ENCODE data around the gene KIFC3.
"Not testable (repeated sequence)": the region's sequence is repeated elsewhere in the genome, so short reads cannot be mapped to it uniquely, and the experiment has no call there.

The KIFC3 gene

DNA sequence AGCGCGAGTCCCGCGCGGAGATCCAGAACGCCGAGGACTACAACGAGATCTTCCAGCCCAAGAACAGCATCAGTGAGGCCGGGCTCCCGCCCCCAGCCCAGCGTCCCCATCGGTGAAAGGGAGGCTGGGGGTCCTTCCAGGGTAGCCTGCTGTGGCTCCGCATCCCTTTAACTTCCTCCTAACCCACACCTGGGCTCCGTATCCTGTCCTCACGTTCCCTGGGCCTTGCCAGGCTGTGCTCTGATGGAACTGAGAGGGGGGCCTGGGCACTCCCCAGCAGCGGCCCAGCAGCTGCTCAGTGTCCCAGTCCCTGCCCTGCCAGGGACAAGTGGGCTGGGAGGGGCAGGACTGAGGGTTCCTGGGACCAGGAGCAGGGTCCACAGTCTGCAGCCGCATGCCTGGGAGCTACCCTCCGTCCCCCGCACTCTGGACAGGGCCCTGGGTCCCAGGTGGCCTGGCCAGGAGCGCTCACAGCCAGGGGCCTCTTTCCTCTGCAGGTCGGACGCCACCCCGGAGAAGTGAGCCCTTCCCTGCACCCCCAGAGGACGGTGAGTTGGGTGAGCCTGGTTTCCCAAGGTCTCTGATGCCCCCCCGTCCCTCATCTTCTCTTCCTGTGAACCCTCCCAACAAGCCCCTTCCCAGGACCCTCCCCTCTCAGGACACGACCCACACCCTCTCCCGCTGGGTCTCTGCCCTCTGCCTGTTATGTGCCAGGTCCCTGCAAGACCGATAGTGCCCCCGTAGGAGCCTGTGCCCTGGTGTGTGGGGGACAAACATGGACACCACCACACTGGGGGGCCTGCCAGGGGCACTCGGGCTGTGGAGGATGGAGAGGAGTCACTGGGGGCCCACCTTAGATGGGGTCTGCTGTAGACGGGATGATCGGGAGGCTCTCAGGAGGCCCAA is 48.6 kb downstream of the KIFC3 start:
- DNase-seq (ENCODE audit: low read depth in 2 of 2), result no peak

GRCh38 chr16:57752581-57753447 is 49.5 kb downstream of the KIFC3 start:
- no peak for DNase-seq (ENCODE audit: low read depth in 2 of 2)

DNA sequence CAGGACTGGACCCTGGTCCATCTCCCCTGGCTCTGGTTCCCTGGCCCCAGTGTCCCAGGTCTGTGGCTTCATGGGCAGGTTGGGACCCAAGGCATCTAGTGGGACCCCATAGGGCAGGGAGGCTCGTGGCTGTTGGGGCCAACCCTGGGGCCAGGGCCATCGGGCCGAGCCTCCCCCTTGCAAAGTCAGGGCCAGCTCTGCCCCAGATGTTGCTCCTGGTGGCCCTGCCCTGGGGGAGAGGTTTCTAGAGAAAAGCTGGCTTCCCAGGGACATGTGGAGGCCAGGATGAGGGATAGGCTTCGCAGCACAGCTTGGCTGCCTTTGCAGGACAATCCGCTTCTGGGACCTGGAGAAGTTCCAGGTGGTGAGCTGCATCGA is 50.1 kb downstream of the KIFC3 start:
- no peak for DNase-seq (ENCODE audit: low read depth in 2 of 2)

GRCh38 chr16:57751539-57752202 is 50.6 kb downstream of the KIFC3 start:
- no peak for DNase-seq (ENCODE audit: low read depth in 2 of 2)

- no peak for DNase-seq (ENCODE audit: low read depth in 2 of 2)
Measured at GRCh38 chr16:57750796-57751538, 51.3 kb downstream of the KIFC3 start.

GRCh38 chr16:57749856-57750452 is 52.3 kb downstream of the KIFC3 start:
- DNase-seq (ENCODE audit: low read depth in 2 of 2), result no peak

DNA sequence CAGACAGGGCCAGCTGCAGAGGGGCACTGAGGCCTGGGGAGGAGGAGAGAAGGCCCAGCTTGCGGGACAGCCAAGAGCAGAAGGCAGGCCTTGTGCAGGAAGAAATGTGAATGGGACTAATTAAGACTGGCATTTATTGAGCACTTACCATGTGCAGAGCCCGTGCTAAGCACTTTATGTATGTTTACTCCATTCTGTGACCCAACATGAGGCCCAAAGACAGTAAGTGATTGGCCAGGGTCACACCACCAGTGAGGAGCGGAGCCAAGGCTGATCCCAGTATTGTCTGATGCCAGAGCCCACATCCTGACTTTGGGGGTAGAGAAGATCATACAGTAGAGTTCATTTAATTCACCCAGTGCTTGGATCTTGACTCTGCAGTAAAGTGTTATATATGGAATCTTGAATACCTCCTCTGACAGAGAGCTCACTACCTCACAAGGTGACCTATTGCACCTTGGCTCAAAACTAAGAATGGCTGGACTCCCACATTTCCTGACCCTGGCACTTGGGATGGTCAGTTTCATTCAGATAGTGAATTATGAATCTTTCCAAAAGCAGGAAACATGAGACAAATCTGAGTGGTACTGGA is 53.1 kb downstream of the KIFC3 start:
- DNase-seq (ENCODE audit: low read depth in 2 of 2), result no peak

GRCh38 chr16:57748596-57748995 is 53.7 kb downstream of the KIFC3 start:
- no peak for DNase-seq (ENCODE audit: low read depth in 2 of 2)

- no peak for DNase-seq (ENCODE audit: low read depth in 2 of 2)
Measured at GRCh38 chr16:57747996-57748395, 54.3 kb downstream of the KIFC3 start.

- no peak for DNase-seq (ENCODE audit: low read depth in 2 of 2)
Measured at GRCh38 chr16:57747496-57747895, 54.8 kb downstream of the KIFC3 start.

DNA sequence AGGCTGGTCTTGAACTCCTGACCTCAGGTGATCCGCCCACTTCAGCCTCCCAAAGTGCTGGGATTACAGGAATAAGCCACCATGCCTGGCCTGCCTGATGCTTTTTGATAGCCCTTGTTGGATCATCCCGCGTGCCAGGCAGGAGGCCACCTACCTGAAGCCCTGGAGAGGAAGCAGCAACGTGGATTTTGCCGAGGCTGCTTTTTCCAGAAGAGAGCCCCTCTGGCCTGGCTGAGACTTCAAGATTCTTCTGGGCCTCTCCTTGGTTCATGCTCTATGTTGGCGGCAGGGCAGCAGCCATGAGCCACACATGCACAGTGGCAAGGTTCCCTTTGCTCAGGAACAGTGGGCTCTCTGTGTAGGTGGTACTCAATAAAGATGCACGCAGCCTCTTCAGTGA is 55.2 kb downstream of the KIFC3 start:
- DNase-seq (ENCODE audit: low read depth in 2 of 2), result no peak

DNA sequence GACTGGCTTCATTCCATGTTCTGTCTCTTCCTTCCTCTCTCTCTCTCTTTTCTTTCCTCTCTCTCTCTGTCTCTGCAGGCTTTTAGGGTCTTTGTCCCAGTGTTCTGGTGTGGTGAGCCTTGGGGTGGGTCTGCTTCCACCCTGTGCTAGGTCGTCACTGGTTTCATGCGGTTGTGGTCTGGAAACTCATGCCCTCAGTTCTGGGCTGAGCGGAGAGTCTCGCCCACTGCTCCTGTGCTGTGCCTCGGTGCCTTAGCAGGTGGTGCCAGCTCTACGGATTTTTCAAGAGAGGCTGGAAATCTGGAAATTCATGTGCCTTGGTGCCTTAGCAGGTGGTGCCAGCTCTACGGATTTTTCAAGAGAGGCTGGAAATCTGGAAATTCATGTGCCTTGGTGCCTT is 56.0 kb downstream of the KIFC3 start:
- DNase-seq (ENCODE audit: low read depth in 2 of 2), result not testable (repeated sequence)

DNA sequence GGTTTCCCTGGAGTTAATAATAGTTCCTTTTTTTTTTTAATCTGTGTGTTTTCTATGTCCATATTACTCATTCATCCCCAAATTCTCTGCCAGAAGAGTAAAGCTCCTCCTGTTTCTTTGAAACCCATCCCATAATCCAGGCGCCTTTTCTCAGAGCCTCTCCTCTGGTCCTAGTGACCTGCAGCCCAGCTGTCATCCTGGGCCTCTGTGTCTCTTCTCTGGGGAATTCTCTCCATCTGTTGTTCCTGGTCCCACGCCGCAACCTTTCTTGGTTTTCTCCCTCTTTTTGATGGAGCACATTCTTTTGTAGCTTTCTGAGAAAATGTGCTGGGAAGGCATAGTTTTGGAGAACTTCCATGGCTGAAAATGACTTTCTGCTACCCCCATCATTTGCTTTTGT is 56.5 kb downstream of the KIFC3 start:
- no peak for DNase-seq (ENCODE audit: low read depth in 2 of 2)

DNA sequence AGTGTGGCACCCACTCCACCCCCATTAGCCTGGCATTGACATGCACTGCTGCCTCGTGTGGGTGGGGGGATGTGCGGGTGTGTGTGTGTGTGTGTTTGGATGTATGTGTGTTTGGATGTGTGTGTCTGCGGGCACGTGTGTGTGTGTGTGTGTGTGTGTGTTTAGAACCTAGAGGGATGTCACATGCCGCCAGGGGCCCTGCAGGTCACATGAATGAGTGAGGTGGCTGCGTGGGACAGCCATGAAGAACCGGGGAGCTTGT is 57.7 kb downstream of the KIFC3 start:
- DNase-seq (ENCODE audit: low read depth in 2 of 2), result no peak

- no peak for DNase-seq (ENCODE audit: low read depth in 2 of 2)
Measured at GRCh38 chr16:57743886-57744641, 58.2 kb downstream of the KIFC3 start.

DNA sequence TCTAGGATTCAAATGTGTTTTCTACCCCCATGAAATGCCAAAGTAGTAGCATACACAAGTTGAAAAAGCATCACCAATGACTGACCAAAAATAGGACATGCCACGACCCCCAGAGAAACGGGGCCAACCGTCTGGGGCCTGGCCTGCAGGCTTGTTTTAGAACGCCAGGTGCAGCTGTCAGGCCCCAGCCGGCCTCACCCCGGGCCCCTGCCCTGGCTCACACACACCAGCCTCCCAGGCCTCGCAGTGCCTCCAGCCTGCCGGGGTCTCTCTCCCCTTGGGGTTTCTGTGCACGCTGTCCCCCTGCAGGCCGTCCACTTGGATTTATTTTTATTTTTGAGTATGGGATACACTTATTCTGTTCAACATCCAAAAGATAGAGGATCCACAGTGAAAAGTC is 58.8 kb downstream of the KIFC3 start:
- DNase-seq (ENCODE audit: low read depth in 2 of 2), result no peak

GRCh38 chr16:57742543-57742942 is 59.7 kb downstream of the KIFC3 start:
- DNase-seq (ENCODE audit: low read depth in 2 of 2), result no peak

DNA sequence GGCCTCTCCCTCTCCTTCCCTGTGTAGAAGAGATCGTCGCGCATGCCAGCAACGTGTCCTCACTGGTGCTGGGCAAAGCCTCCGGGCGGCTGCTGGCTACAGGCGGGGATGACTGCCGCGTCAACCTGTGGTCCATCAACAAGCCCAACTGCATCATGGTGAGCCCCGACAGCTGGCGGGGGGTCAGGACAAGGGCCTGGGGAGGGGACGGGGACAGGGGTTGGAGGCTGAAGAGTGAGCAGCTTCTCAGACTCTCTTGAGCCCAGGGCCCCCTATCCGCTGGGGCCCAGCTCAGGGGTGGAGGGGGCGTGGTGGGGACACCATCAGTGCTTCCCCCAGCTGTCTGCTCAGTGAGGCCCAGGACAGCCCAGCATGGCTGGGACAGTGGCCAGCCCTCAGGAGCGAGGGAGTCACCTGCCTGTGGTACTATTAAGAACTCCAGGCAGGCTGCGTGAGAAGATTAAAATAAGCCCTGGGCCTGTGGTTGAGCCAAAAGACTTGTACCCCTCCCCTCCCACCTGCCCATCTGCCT is 60.6 kb downstream of the KIFC3 start:
- DNase-seq (ENCODE audit: low read depth in 2 of 2), result no peak

DNA sequence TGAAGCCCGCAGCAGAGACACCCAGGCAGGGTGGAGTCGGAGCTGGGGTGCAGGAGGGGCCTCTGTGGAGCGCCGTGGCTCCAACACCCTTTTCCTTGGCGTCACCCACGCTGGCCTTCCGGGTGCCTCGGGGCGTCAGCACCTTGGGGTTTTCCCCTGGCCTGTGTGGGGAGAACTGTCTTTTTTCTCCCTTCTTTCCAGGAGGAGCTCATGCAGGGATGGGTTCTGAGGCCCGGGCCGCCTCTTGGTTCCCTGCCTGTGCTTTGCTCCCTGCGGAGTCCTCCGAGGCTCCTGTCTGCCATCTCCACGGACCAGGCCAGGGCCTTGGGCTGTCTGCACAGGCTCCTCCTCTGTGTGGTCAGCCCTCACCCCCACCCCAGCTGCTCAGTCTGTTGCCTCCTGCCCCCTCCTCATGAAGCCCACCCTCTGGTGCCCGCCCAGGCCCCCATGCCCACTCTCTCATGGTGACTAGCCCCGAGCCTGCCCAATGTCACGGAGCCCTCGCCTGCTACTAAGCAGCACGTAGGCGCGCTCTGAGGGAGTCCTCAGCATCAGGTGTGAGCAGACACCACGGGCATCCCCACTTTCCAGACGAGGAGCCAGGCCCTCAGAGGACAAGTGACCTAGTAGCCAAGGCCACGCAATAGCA is 61.7 kb downstream of the KIFC3 start:
- no peak for DNase-seq (ENCODE audit: low read depth in 2 of 2)
